HG03342 (cell line): ENCODE data around the gene ST6GALNAC1.

Experiments used
- ATAC-seq: cut with Tn5 transposase; IDR thresholded peaks from one replicate; pipeline ENCODE4 v1.9.1; 2021; ENCODE audit warnings: mild to moderate bottlenecking, moderate library complexity; ENCODE audit not compliant: unreplicated experiment

Gene ST6GALNAC1

GRCh38 chr17:76677406-76677805 is 33.8 kb upstream of the ST6GALNAC1 start:
- no peak for ATAC-seq

GRCh38 chr17:76676629-76677028 is 33.1 kb upstream of the ST6GALNAC1 start:
- ATAC-seq: no peak

- no peak for ATAC-seq
Measured at GRCh38 chr17:76675648-76676047, 32.1 kb upstream of the ST6GALNAC1 start.

- ATAC-seq: no peak
Measured at GRCh38 chr17:76674600-76674999, 31.0 kb upstream of the ST6GALNAC1 start.

GRCh38 chr17:76673729-76674128 is 30.2 kb upstream of the ST6GALNAC1 start:
- ATAC-seq: no peak

- ATAC-seq: no peak
Measured at GRCh38 chr17:76672892-76673291, 29.3 kb upstream of the ST6GALNAC1 start.

- no peak for ATAC-seq
Measured at GRCh38 chr17:76672270-76672851, 28.8 kb upstream of the ST6GALNAC1 start.

GRCh38 chr17:76671912-76672262 is 28.3 kb upstream of the ST6GALNAC1 start:
- ATAC-seq: peak; percentile 7

GRCh38 chr17:76671123-76671911 is 27.8 kb upstream of the ST6GALNAC1 start:
- peak; percentile 95 for ATAC-seq

- ATAC-seq: no peak
Measured at GRCh38 chr17:76670718-76671122, 27.2 kb upstream of the ST6GALNAC1 start.

GRCh38 chr17:76670020-76670717 is 26.6 kb upstream of the ST6GALNAC1 start:
- ATAC-seq: no peak

- ATAC-seq: no peak
Measured at GRCh38 chr17:76667786-76668453, 24.4 kb upstream of the ST6GALNAC1 start.

- ATAC-seq: no peak
Measured at GRCh38 chr17:76667491-76667755, 23.9 kb upstream of the ST6GALNAC1 start.

GRCh38 chr17:76660656-76661042 is 17.1 kb upstream of the ST6GALNAC1 start:
- ATAC-seq: no peak

GRCh38 chr17:76659928-76660655 is 16.5 kb upstream of the ST6GALNAC1 start:
- ATAC-seq: no peak

- no peak for ATAC-seq
Measured at GRCh38 chr17:76658242-76658662, 14.7 kb upstream of the ST6GALNAC1 start.

- no peak for ATAC-seq
Measured at GRCh38 chr17:76657505-76658241, 14.1 kb upstream of the ST6GALNAC1 start.

- ATAC-seq: no peak
Measured at GRCh38 chr17:76654408-76654807, 10.9 kb upstream of the ST6GALNAC1 start.

GRCh38 chr17:76650504-76650903 is 6.9 kb upstream of the ST6GALNAC1 start:
- no peak for ATAC-seq

GRCh38 chr17:76646712-76647111 is 3.2 kb upstream of the ST6GALNAC1 start:
- no peak for ATAC-seq
